GM10248 (cell line): ENCODE results near the gene ENTPD6.

ENCODE experiments used
- CTCF ChIA-PET: fragments of 300-600 bp; sonication (Branson Sonifier 250); formaldehyde crosslinking; extraction: SDS; loops from one replicate; lab custom pipeline; 2021; ENCODE audit warnings: antibody characterized with exemption; lab: Yijun Ruan, JAX
- POLR2A ChIA-PET: fragments of 350-650 bp; sonication (Branson Sonifier 250); formaldehyde crosslinking; extraction: SDS; loops from one replicate; lab custom pipeline; 2020; ENCODE audit warnings: antibody characterized with exemption; lab: Yijun Ruan, JAX
- DNase-seq: peaks from one replicate; pipeline ENCODE4 v3.0.0; 2012; ENCODE audit errors: extremely low spot score
- TF ChIP-seq, protein P1 (sequence below): IDR thresholded peaks from 2 replicates; pipeline ENCODE4 v1.5.1; 2012; ENCODE audit warnings: mild to moderate bottlenecking, low read depth; ENCODE audit errors: extremely low read depth, missing control alignments, control extremely low read depth

ENTPD6 gene

DNA sequence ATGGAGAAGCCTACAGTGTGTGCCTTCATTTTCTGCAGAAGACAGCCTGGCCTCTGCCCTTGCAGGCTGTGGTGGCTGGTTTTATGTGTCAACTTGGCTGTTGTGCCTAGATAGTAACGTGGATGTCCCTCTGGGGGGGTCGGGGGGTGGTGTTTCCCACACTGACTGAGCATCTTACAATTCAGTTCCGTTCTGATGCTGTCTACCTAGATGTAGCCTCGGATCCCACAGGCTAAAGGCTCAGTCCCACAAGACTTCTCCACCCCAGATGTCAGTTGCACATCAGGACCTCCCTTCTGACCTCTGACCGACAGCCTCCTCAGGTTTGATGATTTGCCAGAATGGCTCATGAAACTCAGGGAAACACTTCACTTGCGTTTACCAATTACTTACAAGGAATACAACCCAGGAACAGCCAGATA is 56.7 kb downstream of the ENTPD6 start:
- ChIA-PET POLR2A (no interaction called here), CTCF (interaction anchor here (0.9 to 2.2 kb wide), 3 partner anchors 27 to 147 kb away, joined by 3 to 8 read pairs (median 3); no protein-coding TSS in a partner anchor)
- TF ChIP-seq, protein P1, sequence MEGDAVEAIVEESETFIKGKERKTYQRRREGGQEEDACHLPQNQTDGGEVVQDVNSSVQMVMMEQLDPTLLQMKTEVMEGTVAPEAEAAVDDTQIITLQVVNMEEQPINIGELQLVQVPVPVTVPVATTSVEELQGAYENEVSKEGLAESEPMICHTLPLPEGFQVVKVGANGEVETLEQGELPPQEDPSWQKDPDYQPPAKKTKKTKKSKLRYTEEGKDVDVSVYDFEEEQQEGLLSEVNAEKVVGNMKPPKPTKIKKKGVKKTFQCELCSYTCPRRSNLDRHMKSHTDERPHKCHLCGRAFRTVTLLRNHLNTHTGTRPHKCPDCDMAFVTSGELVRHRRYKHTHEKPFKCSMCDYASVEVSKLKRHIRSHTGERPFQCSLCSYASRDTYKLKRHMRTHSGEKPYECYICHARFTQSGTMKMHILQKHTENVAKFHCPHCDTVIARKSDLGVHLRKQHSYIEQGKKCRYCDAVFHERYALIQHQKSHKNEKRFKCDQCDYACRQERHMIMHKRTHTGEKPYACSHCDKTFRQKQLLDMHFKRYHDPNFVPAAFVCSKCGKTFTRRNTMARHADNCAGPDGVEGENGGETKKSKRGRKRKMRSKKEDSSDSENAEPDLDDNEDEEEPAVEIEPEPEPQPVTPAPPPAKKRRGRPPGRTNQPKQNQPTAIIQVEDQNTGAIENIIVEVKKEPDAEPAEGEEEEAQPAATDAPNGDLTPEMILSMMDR = no peak
- no peak for DNase-seq

DNA sequence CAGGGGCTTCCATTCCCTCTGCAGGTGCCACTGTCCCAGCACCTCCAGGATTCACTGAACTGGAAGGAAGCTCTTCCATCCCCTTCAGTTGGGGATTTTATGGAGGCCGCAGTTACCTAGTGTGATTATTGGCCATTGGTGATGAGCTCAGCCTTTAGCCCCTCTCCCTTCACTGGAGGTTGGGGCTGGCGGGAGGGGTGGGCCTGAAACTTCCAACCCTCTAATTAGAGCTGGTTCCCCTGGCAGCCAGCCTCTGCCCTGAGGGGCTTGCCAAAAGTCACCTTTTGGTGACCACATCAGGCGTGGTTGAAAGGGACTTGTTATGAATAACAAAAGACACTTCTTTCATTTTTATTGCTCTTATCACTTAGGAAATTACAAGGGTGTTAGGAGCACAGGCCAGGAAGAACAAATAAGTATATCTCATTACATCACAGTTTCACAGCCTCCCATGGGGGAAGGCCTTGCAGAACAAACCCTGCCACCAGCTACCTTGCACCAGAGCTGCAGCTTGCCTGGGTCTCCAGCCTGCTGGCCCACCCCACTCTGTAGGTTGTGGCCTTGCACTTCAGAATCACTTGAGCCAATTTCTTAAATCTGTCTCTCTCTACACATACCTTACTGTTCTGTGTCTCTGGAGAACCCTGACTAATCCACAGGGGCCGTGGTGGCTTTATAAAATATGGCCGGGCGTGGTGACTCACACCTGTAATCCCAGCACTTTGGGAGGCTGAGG is 57.3 kb downstream of the ENTPD6 start:
- no peak for DNase-seq
- ChIA-PET POLR2A (no interaction called here), CTCF (interaction anchor here (1.5 to 2.2 kb wide), 2 partner anchors 27 to 47 kb away, joined by 3 to 8 read pairs; no protein-coding TSS in a partner anchor)
- TF ChIP-seq, protein P1 = no peak

DNA sequence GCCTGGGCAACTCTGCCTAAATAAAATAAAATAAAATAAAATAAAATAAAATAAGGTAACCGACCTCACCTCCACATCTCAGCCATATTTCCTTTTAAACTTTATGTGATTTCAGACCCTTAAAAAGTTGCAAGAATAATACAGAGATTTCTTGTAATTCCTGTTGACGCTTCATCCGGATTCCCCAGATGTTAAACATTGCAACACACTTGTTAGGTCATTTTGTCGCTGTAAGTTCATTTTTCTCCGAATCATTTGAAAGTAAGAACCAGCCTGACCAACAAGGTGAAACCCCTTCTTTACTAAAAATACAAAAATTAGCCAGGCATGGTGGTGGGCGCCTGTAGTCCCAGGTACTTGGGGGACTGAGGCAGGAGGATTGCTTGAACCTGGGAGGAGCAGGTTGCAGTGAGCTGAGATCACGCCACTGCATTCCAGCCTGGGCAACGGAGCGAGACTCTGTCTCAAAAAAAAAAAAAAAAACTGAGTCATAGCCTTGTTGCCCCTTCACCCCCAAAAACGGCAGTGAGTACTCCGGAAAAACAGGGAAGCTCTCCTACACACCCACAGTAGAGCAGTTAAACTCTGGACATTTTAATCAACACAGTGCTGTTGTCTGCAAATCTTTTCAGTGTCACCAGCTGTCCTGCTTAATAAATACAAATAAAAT is 58.2 kb downstream of the ENTPD6 start:
- ChIA-PET POLR2A (no interaction called here), CTCF (no interaction called here)
- DNase-seq = no peak
- TF ChIP-seq, protein P1 = no peak

DNA sequence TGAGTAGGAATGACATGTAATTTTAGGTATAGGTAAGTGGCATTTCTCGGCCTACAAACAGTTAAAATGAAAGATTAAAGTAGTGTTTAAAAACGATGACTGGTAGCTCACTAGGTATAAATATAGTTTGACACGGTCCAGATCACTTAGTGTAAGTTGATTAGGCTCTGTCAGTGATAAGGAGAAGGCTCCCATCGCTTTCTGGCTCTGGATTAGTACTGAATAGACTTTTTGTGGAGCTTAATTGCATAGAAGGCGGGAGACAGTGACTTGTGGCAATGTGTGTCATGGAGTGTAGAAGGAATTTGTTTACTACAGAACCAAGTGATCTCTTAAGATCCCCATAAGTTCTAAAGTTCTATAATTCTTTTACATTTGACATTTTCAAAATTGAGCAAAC is 59.1 kb downstream of the ENTPD6 start:
- TF ChIP-seq, protein P1 = no peak
- POLR2A ChIA-PET = no interaction called here
- CTCF ChIA-PET = no interaction called here
- no peak for DNase-seq

DNA sequence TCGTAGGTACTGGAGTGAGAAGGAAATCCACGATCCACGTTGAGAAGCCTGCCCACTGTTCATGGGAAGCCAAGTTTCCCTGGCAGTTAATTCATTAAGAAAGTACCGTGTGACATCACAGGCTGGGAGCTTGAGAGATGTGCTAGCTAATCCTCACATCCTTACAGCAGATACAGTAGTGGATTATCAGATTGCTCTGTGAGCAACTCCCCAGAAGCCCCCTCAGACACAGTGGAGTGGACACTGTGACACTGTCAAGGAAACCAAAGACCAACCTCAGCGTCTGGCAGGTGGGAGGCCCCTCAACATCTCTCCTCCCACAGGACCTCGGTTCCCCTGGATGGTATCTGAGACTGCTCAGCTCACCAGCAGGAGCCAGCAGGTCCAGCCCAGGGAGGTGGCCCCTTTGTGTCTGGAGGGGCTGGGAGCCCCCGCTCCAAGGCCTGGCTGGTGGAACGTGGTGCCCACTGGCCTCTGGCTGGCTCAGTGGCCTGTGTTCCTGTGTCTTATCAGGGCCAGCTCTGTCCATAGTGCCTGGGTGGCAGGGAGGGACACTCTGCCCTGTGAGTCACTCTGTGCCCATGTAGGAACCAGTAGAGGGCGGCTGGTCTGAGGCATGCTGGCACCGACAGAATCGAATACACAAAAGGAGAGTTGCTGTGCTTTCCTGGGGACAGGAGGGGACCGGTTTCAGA is 59.6 kb downstream of the ENTPD6 start:
- DNase-seq = no peak
- TF ChIP-seq, protein P1 = no peak
- CTCF ChIA-PET = no interaction called here
- POLR2A ChIA-PET = no interaction called here

DNA sequence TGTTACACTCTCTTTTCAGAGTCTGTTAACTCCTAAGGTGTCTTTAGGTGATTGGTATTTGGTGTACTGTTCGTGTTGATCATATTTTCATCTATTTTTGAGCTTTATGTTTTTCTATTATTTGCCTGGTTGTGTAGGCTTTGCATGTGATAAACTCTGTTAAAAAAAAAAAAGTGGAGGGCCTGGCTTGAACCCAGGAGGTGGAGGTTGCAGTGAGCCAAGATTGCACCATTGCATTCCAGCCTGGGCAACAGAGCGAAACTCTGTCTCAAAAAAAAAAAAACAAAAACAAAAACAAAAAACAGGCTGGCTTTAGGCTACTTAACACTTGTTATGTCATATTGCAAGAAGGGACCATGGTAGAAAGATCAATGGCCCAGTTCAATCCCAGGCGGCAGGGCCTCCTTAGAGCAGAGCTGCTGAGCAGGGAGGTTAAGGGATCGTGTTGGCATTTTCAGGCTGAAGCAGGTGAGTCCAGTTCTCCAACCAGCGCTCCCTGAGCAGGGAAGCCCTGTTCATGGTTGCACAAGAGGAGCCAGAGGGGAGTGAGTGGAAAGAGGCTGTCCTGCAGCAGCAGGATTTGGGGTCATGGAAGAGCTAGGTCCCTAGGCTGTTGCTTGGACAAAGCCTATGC is 60.8 kb downstream of the ENTPD6 start:
- no peak for DNase-seq
- CTCF ChIA-PET = no interaction called here
- TF ChIP-seq, protein P1 = no peak
- POLR2A ChIA-PET = no interaction called here
